WI38 (cell line): ENCODE data around the gene TRUB2.

Experiments
- H3K4me3 ChIP-seq: 2 replicates; pipeline ENCODE4 v1.5.1; 2011; ENCODE audit warnings: low read depth, mild to moderate bottlenecking, control low read depth, low read length
- TF ChIP-seq, protein P1 (sequence below): IDR thresholded peaks from 2 replicates; pipeline ENCODE4 v1.5.1; 2012; ENCODE audit warnings: low read depth, mild to moderate bottlenecking, control low read depth, low read length

The TRUB2 gene

DNA sequence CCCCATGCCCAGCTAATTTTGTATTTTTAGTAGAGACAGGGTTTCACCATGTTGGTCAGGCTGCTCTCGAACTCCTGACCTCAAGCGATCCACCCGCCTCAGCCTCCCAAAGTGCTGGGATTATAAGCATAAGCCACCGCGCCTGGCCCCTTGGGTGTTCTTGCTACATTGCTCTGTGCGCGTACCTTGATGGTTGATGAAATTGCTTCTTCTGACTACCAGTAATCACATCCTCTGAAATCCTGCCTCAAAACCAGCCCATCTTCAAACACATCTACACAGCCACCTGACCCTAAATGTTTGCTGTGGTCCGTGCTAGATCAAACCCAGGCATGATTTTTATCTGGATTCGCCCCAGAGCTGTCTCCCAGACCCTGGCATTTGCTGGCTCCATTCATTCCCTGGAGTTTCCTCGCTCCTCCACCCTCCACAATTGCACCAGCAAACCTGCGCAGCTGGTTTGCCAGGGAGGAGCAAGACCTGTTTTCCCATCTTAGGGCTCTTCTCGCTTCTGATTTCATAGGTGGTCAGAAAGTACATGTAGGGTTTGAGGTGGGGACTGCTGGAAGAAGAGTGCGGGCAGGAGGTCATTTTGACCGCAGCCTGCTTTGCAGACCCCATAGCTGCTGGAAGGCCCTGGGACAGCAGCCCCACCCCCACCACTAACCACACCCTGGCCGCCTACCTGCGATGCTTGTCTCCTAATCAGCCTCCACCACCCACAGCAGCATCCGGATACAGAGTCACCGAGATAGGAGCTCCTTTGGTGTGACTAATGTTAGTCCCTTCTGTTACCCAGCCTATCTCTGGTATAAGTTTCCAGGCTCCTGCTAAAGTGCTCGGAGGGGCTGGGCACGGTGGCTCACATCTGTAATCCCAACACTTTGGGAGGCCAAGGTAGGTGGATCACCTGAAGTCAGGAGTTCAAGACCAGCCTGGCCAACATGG lies 23.4 kb downstream of the TRUB2 start:
- TF ChIP-seq, protein P1, sequence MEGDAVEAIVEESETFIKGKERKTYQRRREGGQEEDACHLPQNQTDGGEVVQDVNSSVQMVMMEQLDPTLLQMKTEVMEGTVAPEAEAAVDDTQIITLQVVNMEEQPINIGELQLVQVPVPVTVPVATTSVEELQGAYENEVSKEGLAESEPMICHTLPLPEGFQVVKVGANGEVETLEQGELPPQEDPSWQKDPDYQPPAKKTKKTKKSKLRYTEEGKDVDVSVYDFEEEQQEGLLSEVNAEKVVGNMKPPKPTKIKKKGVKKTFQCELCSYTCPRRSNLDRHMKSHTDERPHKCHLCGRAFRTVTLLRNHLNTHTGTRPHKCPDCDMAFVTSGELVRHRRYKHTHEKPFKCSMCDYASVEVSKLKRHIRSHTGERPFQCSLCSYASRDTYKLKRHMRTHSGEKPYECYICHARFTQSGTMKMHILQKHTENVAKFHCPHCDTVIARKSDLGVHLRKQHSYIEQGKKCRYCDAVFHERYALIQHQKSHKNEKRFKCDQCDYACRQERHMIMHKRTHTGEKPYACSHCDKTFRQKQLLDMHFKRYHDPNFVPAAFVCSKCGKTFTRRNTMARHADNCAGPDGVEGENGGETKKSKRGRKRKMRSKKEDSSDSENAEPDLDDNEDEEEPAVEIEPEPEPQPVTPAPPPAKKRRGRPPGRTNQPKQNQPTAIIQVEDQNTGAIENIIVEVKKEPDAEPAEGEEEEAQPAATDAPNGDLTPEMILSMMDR, result no peak
- no peak overlapping the region for H3K4me3 ChIP-seq

DNA sequence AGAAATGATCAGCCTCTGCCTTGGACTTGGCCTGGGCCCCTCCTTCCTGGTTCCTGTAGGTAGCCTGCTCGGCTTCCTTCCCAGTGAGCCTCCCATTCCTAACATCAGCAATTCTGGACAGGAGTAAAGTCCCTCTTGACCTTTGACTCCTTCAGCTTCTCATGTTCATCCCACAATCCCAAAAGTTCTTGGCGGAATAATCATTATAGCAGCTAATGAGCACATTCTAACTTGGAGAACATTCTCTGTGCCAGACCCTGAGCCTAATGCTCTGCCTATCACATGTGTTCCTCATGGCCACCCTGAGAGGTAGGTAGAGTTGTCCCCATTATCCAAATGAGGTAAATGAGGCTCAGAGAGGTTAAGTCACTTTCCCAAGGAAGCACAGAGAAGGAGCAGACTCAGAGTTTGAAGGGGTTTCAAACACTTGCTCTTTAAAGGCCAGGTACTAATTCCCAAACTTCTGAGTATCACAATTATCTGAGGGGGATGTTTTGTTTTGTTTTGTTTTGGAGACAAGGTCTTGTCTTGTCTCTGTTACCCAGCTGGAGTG lies 24.9 kb downstream of the TRUB2 start:
- TF ChIP-seq, protein P1, result no peak
- no peak overlapping the region for H3K4me3 ChIP-seq

DNA sequence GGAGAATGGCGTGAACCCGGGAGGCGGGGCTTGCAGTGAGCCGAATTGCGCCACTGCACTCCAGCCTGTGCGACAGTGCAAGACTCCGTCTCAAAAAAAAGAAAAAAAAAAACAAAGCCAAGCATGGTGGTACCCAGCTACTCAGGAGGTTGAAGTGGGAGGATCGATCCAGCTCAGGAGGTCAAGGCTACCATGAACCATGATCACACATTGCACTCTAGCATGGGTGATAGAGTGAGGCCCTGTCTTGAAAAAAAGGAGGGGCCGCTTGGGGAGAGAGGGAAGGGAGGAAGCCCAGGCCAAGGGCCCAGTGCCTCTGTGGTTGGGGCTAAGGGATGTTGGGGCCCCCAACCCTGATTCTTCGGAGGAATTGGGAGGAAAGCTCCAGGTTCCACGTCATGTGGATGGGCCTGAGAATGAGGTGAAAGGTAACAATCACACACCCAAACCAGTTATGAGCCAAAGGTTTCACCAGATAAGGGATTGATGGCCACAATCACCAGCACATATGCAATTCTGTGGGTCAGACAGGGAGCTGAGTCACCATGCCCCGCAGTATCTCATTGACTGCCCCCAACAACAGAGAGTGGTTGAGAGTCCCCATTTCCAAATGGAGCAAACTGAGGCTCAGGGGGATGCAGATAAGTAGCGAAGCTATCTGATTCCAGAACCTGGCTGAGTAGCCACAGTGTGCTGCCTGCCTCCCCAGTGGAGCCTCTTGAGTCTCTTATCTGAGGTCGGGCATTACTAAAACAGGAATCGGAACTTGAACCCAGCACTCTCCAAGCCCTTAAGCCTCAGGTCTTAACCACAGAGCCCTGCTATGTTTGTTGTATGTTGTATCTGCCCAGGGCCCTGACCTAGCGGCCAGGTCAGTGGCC lies 25.7 kb downstream of the TRUB2 start:
- H3K4me3 ChIP-seq, result no peak overlapping the region
- TF ChIP-seq, protein P1, result no peak

DNA sequence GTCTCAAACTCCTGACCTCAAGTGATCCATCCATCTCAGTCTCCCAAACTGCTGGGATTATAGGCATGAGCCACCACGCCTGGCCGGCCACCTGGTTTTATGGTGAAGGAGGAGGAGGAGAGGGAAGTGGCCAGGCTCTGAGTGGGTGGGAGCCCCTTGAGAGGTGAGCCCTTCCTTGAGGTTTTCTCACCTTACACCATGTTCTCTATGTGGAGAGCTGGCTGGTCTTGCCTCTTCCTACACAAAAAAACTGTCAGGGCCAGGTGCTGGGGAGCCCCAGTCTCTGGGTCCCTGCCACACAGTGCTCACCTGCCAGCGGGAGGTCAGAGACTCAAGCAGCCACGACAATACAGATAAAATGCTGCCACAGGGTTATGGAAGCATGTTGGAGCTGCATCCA lies 28.1 kb downstream of the TRUB2 start:
- no peak overlapping the region for H3K4me3 ChIP-seq
- TF ChIP-seq, protein P1, result no peak

DNA sequence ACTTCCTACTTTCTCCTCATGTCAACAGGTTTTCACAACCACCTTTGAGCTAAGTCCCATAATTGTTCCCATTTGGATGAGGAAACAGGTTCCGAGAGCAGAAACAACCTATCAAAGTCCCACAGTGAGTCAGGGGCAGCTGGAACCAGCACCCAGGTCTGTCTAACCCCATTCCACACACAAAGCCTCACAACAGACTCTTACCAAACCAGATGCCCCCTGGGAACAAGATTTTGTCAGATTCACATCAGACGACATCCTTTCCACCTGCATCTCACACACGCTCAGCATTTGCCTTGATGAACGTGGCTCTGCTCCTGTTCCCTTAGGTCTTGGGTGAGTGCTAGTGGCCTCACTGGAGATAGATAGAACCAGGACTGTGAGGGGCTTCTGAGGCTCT lies 29.2 kb downstream of the TRUB2 start:
- H3K4me3 ChIP-seq, result no peak overlapping the region
- TF ChIP-seq, protein P1, result no peak

DNA sequence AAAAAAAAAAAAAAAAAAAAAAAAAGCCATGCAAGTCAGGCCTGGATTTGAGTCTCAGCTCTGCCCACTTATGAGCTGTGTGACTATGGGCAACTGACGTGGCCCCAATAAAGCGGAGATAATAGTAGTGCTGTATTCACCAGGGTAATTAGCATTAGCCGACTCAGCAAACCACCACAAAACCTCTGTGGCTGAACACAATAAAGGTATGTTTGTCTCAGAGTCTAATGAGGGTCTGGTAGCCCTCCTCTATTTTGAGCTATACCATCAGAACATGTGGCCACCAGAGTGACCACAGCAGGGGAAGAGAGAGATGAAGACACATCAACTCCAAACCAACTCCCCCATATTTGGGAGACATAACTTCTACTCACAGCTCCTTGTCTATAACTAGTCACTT lies 30.2 kb downstream of the TRUB2 start:
- H3K4me3 ChIP-seq, result no peak overlapping the region
- TF ChIP-seq, protein P1, result no peak
